DMS79 (cell line): ENCODE data around the gene ADGRL3.
"Not testable (repeated sequence)": the region's sequence is repeated elsewhere in the genome, so short reads cannot be mapped to it uniquely, and the experiment has no call there.

Source experiments
- DNase-seq: peaks from one replicate; lab custom pipeline; 2025; lab: John Stamatoyannopoulos, UW

The ADGRL3 gene

DNA sequence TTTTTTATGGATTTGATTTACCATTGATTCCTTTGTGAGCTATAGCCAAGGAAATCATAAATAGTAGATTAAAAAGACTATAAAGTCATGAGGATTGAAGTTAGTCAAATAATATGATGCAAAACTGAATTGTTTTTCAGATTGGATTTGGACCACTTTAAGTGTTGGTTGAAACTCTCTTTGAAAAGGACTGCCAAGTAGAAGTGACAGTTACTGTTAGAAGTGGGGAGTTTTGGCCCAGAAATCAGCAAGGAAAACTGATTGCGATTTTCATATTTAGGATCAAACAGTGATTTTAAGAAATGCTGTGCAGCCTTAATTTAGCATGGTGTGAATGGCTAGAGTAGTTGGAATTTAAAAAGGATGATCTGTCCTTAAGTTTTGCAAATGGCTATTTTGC, 4.9 kb downstream of the ADGRL3 start:
- no peak for DNase-seq

DNA sequence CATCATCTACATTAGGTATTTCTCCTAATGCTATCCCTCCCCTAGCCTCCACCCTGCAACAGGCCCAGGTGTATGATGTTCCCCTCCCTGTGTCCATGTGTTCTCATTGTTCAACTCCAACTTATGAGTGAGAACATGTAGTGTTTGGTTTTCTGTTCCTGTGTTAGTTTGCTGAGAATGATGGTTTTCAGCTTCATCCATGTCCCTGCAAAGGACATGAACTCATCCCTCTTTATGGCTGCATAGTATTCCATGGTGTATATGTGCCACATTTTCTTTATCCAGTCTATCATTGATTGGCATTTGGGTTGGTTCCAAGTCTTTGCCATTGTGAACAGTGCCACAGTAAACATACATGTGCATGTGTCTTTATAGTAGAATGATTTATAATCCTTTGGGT, 7.0 kb downstream of the ADGRL3 start:
- DNase-seq: not testable (repeated sequence)

DNA sequence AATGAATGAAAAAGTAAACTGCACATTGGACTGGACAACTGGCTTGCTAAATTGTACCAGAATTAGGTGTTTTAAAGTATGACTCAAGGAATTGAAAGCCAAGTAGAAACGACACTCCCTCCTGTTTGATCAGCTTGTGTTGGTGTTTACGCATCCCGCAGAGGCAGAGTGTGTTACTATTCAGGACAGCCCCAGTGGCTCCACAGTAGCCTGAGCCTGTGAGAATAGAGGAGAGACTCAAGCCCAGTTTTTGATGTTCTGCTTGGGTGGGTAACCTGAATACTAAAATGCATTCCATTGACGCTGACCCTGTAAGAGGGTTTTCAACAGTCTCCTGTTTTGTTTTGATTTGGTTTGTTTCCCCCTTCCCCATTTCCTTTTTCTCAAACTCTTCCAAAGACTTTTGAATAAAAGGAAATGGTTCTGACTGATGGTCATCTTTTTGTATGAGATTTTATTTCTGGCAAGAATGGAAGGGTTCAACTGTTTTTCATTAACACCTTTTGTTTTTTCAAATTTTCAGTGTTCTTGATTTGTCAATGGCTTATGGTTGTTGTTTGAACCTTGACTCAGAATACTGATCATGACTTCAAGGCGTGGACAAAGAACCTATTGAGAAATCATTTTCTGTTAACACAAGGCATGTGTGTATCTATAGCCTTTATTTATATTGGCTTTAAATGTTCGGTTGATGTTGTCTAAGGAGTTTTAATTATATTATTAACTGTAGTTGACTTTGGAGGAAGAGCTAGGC, 10.2 kb downstream of the ADGRL3 start:
- no peak for DNase-seq

DNA sequence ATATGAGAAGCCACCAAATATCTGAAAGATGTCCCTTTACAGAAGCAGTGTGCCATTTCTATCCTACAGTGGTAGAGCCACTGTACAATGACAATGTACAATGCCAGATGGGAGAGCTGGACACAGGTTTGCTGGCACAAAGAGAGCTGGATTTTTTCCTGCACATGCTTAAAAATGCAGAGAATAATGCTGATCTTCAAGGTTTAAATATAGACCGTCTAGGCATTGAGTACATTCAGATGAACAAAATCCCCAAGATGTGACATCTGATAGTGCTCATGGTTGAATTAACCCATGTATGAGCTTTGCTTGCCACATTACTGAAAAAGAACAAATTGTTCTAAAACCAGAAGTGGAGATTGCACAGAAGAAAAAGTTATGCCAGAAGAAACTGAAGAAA, 11.7 kb downstream of the ADGRL3 start:
- DNase-seq: no peak

DNA sequence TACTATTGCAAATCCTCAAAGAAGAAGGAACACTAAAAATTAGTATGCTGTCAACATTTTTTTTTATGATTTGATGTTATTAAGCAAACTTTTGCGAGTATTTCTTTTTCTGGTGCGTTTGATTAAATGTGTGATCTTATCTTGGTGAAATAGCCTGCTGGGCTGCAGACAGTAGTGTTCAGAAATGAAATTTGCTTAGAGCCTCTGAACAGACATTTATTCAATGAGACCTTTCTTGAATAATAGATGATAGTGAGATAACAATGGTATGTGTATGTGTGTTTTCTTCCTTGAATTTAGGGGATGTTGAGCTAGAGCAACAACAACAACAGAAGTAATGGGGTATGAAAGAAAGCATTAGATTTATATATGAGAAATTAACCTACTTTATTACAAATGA, 12.7 kb downstream of the ADGRL3 start:
- no peak for DNase-seq

DNA sequence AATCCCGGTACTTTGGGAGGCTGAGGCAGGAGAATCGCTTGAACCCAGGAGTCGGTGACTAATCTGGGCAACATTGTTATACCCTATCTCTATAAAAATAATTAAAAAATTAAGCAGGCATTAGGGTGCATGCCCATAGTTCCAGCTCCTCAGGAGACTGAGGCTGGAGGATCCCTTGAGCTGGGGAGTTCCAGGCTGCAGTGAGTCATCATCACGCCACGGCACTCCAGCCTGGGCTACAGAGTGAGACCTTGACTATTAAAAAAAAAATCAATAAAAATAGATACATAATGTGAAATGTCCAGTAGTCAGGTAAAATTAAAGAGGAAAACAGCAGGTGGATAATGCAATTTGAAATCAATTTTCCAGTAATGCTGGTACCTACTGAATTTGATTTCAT, 14.6 kb downstream of the ADGRL3 start:
- DNase-seq: no peak

DNA sequence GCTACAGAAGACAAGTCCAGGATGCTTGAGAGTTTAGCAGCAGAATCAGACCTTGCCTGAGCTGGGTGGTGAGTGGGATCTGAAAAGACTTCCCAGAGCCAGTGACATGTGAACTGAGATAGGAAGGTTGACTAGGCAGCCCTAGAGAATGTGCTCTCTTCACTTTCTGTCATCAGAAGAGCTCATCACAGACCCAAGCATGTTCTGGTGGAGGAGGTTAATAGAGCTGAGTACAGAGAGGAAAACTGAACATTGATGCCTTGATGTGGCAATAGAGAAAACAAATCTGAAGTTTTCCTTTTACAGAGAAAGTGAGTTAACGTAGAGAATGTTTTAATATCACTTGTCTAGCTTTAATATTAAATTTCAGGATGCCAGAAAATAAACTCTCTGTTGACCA, 17.1 kb downstream of the ADGRL3 start:
- no peak for DNase-seq

DNA sequence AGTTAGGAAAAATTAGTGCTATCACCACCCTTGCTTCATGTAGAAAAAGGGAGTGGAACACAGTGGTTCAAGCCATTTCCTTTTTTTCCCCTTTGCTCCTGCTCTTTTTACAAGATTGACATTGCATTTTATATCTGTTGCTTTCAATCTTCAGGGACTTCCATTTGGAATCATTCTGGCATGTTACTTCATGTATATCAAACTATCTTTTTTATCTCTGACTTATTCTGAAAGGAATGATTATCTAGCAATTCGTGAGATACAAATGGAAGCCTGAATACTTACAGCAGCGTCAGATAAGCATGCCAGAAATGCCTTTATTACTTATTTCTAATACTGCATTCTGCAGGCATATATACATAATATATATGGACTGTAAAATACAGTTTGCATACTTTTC, 20.4 kb downstream of the ADGRL3 start:
- no peak for DNase-seq

DNA sequence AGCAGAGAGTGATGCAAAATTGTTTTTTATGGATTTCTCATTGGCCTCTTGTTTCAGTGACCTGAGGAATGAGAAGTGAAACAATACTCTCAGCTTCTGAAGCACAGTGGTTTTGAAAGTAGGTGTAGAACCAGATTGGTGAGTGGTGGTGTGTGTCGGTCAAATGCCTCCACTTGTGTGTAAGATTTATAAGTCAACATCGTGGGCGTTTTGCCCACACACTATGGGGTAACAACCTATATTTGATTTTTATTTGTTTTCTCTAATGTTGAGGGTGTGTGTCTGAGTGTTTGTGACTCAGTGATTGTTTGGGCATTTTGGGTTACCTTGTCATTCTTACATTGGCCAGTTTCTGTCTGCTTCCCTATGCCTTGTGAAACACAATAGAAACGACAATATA, 23.3 kb downstream of the ADGRL3 start:
- no peak for DNase-seq

DNA sequence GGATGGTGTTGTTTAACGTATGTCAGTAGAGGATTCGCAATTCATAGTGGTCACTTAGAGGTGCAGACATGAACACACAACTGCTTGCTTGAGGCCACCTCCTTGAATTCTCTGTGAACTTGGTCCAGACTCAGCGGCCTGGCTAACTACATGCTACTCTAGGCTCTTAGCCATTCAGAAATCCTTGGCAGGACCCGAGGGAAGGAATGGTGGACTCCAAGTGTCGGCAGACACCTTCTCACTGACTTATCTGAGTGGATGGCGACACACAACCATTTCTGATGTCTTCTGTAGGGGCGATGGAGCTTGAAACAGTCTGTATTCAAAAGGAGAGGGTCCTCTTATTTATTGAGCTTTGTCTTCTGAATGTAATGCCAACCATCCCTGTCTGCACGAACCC, 24.4 kb downstream of the ADGRL3 start:
- no peak for DNase-seq

DNA sequence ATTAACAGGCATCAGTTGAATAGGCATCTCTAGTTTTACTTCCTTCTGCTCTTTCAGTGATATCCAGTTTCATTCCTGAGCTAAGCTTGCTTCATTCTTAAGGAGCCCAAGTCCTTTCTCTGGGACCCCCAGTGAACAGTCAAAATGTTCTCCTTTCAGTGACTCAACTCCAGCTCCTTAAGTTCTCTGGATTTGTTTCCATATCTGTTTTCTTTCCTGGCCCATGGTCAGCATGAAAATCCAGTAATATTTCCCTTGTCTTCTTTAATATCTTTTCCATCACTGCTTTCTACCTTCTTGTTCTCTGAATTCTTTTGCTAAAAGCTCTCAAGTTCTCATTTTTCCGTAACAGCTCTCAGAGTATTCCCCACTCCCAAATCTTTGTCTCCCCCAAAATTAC, 25.5 kb downstream of the ADGRL3 start:
- no peak for DNase-seq

DNA sequence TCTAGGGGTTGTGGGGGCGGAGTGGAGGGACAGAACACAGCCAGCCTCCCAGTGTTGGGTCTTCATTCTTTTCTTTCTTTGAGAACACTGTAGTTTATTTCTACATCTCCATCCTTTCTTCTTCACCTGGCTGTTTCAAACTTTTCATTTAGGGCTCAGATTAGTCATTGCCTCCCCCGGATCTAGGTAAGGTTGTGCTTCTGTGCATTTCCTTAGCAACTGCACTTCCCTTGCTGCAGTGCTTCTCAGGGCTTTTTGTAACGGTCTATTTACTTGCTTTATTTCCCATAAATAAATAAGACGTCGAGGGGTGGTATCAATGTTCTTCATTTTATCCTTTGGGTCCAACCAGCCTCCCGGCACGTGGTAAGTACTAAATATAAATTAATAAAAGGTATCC, 31.3 kb downstream of the ADGRL3 start:
- DNase-seq: no peak

DNA sequence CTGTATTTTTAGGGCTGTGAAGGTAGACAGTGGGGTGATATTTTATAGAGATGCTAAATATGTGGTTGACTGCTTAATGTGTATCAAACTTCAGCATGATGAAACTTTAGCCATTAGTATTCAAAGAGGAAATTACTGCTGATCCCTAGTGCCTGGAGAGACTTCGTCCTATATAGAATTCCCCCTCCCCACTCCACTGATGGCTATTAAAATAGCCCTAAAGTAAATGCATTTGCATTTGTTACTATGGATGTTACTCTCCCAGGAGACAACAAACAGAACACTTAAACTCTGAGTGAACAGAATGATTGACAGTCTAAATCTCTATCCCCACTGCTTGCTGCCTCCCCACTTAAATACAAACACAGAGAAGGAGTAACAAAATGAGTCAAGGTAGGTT, 39.1 kb downstream of the ADGRL3 start:
- no peak for DNase-seq

DNA sequence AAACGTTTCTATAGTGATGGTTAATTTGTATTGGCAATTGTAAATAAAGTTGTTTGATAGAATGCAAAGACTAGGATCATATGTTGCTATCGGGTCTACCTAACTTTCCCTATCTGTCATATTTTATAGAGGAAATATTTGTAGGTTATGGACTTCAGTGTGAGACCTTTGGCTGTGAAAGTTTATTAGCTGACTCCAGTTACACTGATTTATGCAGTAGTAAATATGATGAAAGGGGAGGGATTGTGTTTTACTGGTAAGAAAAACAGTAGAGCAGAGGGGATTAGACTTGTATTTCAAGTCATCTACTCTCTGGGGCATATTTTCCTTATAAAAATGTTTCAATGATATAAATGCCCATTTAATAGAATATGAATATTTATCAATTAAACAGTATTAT, 43.8 kb downstream of the ADGRL3 start:
- DNase-seq: no peak

DNA sequence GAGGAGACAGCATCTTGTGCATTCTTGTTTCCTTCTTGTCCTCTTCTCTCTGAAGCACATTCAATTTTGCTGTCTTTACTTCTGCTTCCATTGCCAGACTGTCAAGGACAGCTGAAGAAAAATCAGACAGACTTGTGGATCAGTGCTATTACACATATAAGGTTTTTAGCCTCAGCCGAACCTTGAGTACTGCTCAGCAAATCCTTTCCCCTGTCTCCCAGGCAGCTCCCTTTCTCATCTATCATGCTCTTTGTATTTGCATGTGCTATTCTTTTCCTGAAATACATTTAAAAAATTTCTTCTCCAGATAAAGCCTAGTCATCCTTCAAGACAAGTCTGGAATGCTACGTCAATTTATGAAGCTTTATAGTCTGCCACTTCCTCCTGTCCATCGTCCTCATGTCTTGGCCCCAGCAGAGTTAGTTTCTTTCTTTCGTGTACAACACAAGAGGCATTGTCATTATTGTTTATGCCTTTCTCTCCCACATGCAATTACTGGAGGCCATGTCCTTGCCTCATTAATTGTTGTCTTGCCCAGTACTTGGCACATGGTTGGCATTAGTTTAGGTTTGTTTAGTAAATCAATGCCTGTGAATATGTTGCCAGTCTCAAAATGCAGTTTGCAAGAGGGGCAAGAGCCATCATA, 45.1 kb downstream of the ADGRL3 start:
- DNase-seq: no peak

DNA sequence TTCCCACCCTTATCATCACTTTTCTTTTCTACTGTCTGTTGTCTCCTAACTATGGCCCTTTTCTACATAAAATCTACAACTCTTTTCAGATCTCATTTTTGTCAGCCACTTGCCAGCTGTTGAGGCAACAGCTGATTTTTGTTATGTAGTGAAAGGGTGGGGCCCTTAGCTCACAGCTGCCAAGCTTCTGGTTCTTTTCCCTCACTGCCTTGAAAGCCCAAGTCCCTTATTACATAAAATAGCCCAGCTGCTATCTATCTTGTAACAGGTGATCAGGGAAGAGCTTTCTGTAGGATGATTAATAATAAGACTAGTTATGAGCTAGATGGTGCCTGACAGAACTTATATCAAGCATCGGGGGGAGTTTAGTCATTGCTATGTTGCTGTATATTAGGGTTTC, 45.9 kb downstream of the ADGRL3 start:
- no peak for DNase-seq

DNA sequence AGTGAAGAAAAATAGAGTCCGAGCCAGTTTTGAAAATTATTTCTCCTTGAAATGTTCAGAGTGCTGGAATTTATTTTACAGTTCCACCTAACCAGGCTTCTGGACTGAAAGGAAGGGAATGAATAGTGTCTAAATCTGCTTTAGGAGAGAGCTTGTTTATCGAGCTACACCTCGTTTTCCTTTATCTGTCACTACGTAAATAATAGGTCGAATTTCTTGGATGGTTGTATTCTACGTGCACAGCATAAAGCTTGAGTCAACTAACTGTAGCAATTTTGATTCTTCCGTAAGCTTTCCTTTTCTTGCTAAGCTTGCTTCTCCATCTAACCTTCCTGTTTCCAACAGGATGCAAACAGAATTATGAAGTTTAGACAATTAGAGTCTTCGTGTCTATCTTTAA, 48.6 kb downstream of the ADGRL3 start:
- DNase-seq: no peak

DNA sequence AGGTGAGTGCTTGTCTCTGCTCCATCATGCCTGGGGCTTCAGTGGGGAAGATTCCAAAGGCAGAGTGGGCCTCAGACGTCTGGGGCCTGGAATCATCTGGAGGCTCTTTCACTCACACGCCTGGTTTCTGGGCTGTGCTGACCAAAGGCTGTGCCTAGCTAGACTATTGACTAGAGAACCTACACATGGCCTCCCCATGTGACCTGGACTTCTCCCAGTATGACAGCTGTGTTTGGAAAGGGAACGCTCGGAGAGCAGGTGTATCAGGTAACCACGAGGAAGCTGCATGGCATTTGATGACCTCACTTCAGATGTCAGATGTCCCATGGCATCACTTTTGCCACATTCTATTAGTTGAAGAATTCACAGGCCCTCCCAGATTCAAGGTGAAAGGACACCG, 51.0 kb downstream of the ADGRL3 start:
- DNase-seq: no peak

DNA sequence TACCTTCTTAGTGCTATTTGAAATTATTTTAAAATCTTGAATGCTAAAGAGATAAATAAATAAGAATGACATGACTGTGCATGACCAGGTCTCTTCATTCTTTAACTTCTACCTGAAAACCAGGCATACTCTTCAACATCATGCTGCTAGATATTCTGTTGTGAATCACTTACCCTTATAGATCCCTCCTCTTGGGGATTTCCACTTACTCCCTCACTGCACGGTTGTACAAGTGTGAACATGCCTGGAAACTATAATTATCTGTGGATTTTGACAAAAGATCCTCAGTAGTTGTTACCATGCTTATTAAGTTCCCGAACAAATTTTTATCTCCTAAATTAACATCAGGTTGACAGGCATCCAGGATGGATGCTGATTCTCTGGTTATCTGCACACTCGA, 54.3 kb downstream of the ADGRL3 start:
- no peak for DNase-seq

DNA sequence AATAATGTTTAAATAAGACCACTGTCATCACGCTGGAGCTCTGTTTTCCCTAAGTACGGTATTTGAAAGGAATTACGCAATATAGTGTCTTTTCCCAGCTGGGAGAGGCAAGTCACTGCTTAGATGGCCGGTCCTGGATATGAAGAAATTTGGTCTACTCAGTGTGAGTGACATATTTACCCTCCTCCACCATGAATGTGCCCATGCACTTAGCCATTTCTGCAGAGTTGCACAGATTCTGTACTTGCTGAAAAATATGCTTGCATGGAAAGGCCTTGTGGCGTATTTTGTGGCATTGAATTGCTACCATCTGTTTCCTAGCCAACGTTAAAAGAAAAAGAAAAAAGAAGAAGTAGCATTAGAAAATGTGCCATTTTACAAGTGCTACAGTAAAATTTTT, 73.1 kb downstream of the ADGRL3 start:
- DNase-seq: no peak

DNA sequence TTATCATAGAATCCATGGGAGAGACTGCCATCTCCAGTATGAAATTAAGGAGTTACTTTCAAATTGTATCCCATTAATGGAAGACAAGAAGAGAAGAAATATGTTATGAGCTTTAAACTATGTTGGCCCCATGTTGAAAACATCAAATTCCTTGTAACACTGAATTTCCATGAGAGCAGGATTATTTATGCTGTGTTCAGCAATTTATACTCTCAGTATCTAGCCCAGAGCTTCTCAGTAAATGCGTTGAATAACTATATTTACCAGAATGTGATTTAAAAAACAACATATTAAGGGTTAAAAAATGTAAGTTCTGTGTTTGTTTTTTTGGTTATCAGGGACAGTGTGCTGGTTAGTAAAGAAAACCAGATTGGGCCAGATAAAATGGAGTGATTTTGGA, 74.2 kb downstream of the ADGRL3 start:
- DNase-seq: no peak

DNA sequence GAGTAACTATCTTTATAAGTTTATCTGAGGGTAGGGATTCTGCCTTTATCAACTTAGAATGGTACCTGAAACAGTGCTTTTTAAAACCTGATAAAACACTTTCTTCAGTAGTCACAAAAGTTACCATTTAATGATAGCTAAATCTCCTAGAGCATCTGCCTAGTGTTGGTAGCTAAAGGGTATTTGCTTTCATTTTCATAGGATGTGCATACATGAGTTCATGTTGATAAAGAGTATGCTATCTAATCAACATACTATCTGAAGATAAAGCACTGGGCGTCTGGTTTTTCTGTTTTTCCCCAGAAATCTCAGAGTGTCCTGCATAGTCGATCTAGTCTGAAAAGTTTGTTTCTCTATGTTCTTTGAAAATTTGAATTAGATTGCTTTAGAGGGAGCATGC, 75.1 kb downstream of the ADGRL3 start:
- no peak for DNase-seq

DNA sequence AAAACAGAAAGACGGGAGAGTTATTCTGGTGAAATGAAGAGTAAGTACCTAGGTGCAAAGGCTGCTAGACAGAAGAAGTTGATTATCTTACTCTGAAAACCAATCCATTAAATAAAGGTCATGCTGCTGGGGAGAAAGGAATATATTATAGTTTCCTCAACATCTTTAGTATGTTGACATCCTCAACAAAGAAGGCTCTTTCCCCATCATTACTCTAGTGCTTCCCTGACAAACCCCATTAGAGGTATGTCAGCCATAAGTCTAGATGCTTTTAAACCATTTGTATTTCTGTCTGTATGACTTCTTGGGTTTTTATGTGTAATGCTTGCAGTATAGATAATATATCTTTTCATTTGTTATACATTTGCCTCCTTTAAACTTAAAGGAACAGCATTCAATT, 75.9 kb downstream of the ADGRL3 start:
- DNase-seq: no peak
